H9 (cell line): Measurements from ENCODE around the gene MITF. TPM values are rescaled to one million over a fixed set of nuclear protein-coding genes. Genes with fewer than 3 reads are reported as not detected.
"Not testable (repeated sequence)": the region's sequence is repeated elsewhere in the genome, so short reads cannot be mapped to it uniquely, and the experiment has no call there.

Source experiments
- DNase-seq: peaks from one replicate; pipeline ENCODE4 v3.0.0-alpha.2; 2017
- H2AFZ ChIP-seq: one replicate; pipeline ENCODE4 v1.6.1; 2013; ENCODE audit warnings: mild to moderate bottlenecking, low read length, control low read depth, moderate library complexity
- H2AK5ac ChIP-seq: 2 replicates; pipeline ENCODE4 v1.6.1; 2013; ENCODE audit warnings: low read length, control low read depth, mixed read lengths; ENCODE audit not compliant: insufficient read length
- H2BK120ac ChIP-seq: one replicate; pipeline ENCODE4 v1.6.1; 2013; ENCODE audit warnings: low read depth, mild to moderate bottlenecking, low read length, control low read depth, inconsistent platforms; ENCODE audit not compliant: poor library complexity, severe bottlenecking
- H2BK12ac ChIP-seq: 2 replicates; pipeline ENCODE4 v1.6.1; 2013; ENCODE audit warnings: low read length, control low read depth, mixed read lengths, low read depth; ENCODE audit not compliant: insufficient read length
- H2BK15ac ChIP-seq: 2 replicates; pipeline ENCODE4 v1.6.1; 2013; ENCODE audit warnings: low read depth, low read length, control low read depth
- H2BK20ac ChIP-seq: one replicate; pipeline ENCODE4 v1.6.1; 2013; ENCODE audit warnings: low read depth, mild to moderate bottlenecking, low read length, control low read depth, inconsistent platforms; ENCODE audit not compliant: poor library complexity, severe bottlenecking
- H2BK5ac ChIP-seq: 2 replicates; pipeline ENCODE4 v1.6.1; 2013; ENCODE audit warnings: low read length, control low read depth, mixed read lengths; ENCODE audit not compliant: insufficient read length
- H3K14ac ChIP-seq: 2 replicates; pipeline ENCODE4 v1.6.1; 2013; ENCODE audit warnings: low read length, control low read depth; ENCODE audit not compliant: insufficient read depth
- H3K18ac ChIP-seq: 2 replicates; pipeline ENCODE4 v1.6.1; 2013; ENCODE audit warnings: low read depth, mild to moderate bottlenecking, mixed read lengths, low read length, control low read depth; ENCODE audit not compliant: insufficient read length
- H3K23ac ChIP-seq: 2 replicates; pipeline ENCODE4 v1.6.1; 2013; ENCODE audit warnings: low read length, control low read depth, mixed read lengths, low read depth; ENCODE audit not compliant: insufficient read length
- H3K23me2 ChIP-seq: 2 replicates; pipeline ENCODE4 v1.6.1; 2013; ENCODE audit warnings: low read depth, mild to moderate bottlenecking, mixed read lengths, low read length, control low read depth; ENCODE audit not compliant: insufficient read length, poor library complexity, severe bottlenecking
- H3K27ac ChIP-seq: 2 replicates; pipeline ENCODE4 v1.5.1; 2013; ENCODE audit warnings: low read length, control low read depth, mixed read lengths, low read depth; ENCODE audit not compliant: insufficient read length
- H3K27me3 ChIP-seq: 2 replicates; pipeline ENCODE4 v1.6.1; 2013; ENCODE audit warnings: low read length, control low read depth, inconsistent platforms; ENCODE audit not compliant: insufficient read depth
- H3K4ac ChIP-seq: 2 replicates; pipeline ENCODE4 v1.6.1; 2013; ENCODE audit warnings: low read depth, mild to moderate bottlenecking, control low read depth, inconsistent platforms, low read length, moderate library complexity
- H3K4me1 ChIP-seq: 2 replicates; pipeline ENCODE4 v1.6.1; 2013; ENCODE audit warnings: low read length, control low read depth, inconsistent platforms; ENCODE audit not compliant: insufficient read depth
- H3K4me2 ChIP-seq: 2 replicates; pipeline ENCODE4 v1.6.1; 2013; ENCODE audit warnings: low read length, control low read depth, mixed read lengths; ENCODE audit not compliant: insufficient read length, insufficient read depth
- H3K56ac ChIP-seq: 2 replicates; pipeline ENCODE4 v1.6.1; 2013; ENCODE audit warnings: low read depth, mild to moderate bottlenecking, mixed read lengths, low read length, control low read depth; ENCODE audit not compliant: insufficient read length
- H3K79me1 ChIP-seq: 2 replicates; pipeline ENCODE4 v1.6.1; 2013; ENCODE audit warnings: low read depth, mild to moderate bottlenecking, moderate library complexity, low read length, control low read depth, inconsistent platforms; ENCODE audit not compliant: insufficient read depth, poor library complexity, severe bottlenecking
- H3K79me2 ChIP-seq: 2 replicates; pipeline ENCODE4 v1.6.1; 2013; ENCODE audit warnings: low read length, control low read depth, inconsistent platforms; ENCODE audit not compliant: insufficient read depth
- H3K9ac ChIP-seq: 2 replicates; pipeline ENCODE4 v1.6.1; 2013; ENCODE audit warnings: low read length, control low read depth, mixed read lengths; ENCODE audit not compliant: insufficient read length; ENCODE audit errors: extremely low read depth
- H3K9me3 ChIP-seq: one replicate; pipeline ENCODE4 v1.6.1; 2013; ENCODE audit warnings: low read depth, low read length, inconsistent platforms; ENCODE audit not compliant: control insufficient read depth
- H3T11ph ChIP-seq: one replicate; pipeline ENCODE4 v1.6.1; 2013; ENCODE audit warnings: mild to moderate bottlenecking, low read length, control low read depth, inconsistent platforms
- H4K20me1 ChIP-seq: one replicate; pipeline ENCODE4 v1.6.1; 2013; ENCODE audit not compliant: control insufficient read depth, insufficient read length, insufficient read depth
- H4K5ac ChIP-seq: 2 replicates; pipeline ENCODE4 v1.6.1; 2013; ENCODE audit warnings: low read depth, mild to moderate bottlenecking, mixed read lengths, low read length, control low read depth; ENCODE audit not compliant: insufficient read length
- H4K8ac ChIP-seq: replicated peaks from 2 replicates; pipeline ENCODE4 v1.6.1; 2013; ENCODE audit warnings: low read length, control low read depth, mixed read lengths, low read depth; ENCODE audit not compliant: insufficient read length
- H4K91ac ChIP-seq: 2 replicates; pipeline ENCODE4 v1.6.1; 2013; ENCODE audit warnings: low read depth, mild to moderate bottlenecking, moderate library complexity, mixed read lengths, low read length, control low read depth; ENCODE audit not compliant: insufficient read length
- H3K27ac Mint-ChIP-seq, 3 experiments: 2 replicates in 2 of 3; 3 replicates in 1 of 3; pipeline ENCODE4 v1.8.0; 2020 to 2021; ENCODE audit warnings: mixed read lengths in 3 of 3, mild to moderate bottlenecking in 1 of 3, moderate library complexity in 1 of 3
- H3K27me3 Mint-ChIP-seq: 2 replicates; pipeline ENCODE4 v1.8.0; 2021; ENCODE audit warnings: low read depth, mild to moderate bottlenecking, moderate library complexity, mixed read lengths
- H3K36me3 Mint-ChIP-seq, 3 experiments: 2 replicates in 2 of 3; 3 replicates in 1 of 3; pipeline ENCODE4 v1.8.0; 2020 to 2021; ENCODE audit warnings: low read depth in 3 of 3, mixed read lengths in 3 of 3; ENCODE audit not compliant: insufficient read depth in 1 of 3
- H3K4me1 Mint-ChIP-seq, 2 experiments: 2 replicates each; pipeline ENCODE4 v1.8.0; 2020; ENCODE audit warnings: mixed read lengths in 2 of 2
- H3K4me3 Mint-ChIP-seq, 2 experiments: 2 replicates in 1 of 2; 3 replicates in 1 of 2; pipeline ENCODE4 v1.8.0; 2020 to 2021; ENCODE audit warnings: mild to moderate bottlenecking in 2 of 2, mixed read lengths in 2 of 2, moderate library complexity in 1 of 2
- H3K9me3 Mint-ChIP-seq, 2 experiments: 2 replicates in 1 of 2; 3 replicates in 1 of 2; pipeline ENCODE4 v1.8.0; 2020; ENCODE audit warnings: mild to moderate bottlenecking in 2 of 2, mixed read lengths in 2 of 2, moderate library complexity in 1 of 2
- WGBS: extraction: QIAGEN DNeasy Blood & Tissue Kit; methylation state at CpG from one replicate; pipeline ENCODE4 v1.1.7; 2013; ENCODE audit warnings: missing lambda C conversion rate, low lambda C conversion rate, mixed read lengths; ENCODE audit not compliant: insufficient read length; ENCODE audit errors: extremely low coverage; 5-methylcytosine and 5-hydroxymethylcytosine counted together
- total RNA-seq: library from RNA; stranded (reverse); gene quantifications from 2 replicates; pipeline ENCODE4 v1.2.1, GENCODE V29; 2021
- TF ChIP-seq, protein P1 (sequence below): fragments of 200-600 bp; sonication (generic); conservative IDR thresholded peaks from 3 replicates; pipeline ENCODE4 v1.8.0; 2021; ENCODE audit warnings: antibody characterized with exemption, mild to moderate bottlenecking

MITF gene
- total RNA-seq, 1 experiment from 2014 or later = 0.81 TPM

DNA sequence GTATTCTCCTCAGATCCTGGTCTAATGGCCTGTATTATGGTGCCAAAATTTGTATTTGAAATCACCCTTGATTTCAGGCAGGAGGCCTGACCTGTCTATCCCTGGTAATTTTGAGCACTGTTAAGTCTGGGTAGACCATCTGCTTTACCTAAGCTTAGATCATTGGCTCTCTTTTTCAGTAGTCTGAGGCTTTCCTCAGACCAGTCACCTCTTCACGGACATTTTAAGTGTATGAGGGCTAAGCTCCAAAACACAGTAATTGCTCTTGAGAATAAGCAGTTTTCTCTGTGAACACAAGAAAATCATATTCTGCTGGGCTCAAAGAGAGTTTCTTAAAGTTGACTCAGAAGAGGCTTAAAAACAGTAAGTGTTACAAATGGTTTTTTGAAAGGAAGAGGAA, 168.3 kb downstream of the MITF start:
- no peak overlapping the region for H2AK5ac ChIP-seq
- WGBS = no CpG with 5 or more reads among the region's 1 CpG
- H2AFZ ChIP-seq = no peak overlapping the region
- H3K9me3 ChIP-seq = no peaks in the 10 kb centered on the region
- H4K8ac ChIP-seq = no peak overlapping the region
- Mint-ChIP-seq H3K27ac (no peak overlapping the region), H3K36me3 (peaks cover 4 to 13% (median 9%) of the 10 kb centered on the region in 3 experiments), H3K9me3 (peaks cover 12 to 21% of the 10 kb centered on the region in 2 experiments), H3K4me3 (no peak overlapping the region), H3K4me1 (no peaks in the 10 kb centered on the region), H3K27me3 (no peaks in the 10 kb centered on the region)
- H3K56ac ChIP-seq = no peak overlapping the region
- no peak overlapping the region for H3K23ac ChIP-seq
- no peak overlapping the region for H3K4me2 ChIP-seq
- no peak overlapping the region for H4K5ac ChIP-seq
- H3K79me1 ChIP-seq = no peaks in the 10 kb centered on the region
- H3K79me2 ChIP-seq = no peaks in the 10 kb centered on the region
- TF ChIP-seq, protein P1, sequence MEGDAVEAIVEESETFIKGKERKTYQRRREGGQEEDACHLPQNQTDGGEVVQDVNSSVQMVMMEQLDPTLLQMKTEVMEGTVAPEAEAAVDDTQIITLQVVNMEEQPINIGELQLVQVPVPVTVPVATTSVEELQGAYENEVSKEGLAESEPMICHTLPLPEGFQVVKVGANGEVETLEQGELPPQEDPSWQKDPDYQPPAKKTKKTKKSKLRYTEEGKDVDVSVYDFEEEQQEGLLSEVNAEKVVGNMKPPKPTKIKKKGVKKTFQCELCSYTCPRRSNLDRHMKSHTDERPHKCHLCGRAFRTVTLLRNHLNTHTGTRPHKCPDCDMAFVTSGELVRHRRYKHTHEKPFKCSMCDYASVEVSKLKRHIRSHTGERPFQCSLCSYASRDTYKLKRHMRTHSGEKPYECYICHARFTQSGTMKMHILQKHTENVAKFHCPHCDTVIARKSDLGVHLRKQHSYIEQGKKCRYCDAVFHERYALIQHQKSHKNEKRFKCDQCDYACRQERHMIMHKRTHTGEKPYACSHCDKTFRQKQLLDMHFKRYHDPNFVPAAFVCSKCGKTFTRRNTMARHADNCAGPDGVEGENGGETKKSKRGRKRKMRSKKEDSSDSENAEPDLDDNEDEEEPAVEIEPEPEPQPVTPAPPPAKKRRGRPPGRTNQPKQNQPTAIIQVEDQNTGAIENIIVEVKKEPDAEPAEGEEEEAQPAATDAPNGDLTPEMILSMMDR = no peak
- no peaks in the 10 kb centered on the region for H3K4me1 ChIP-seq
- H2BK12ac ChIP-seq = no peak overlapping the region
- H3K4ac ChIP-seq = no peak overlapping the region
- H3T11ph ChIP-seq = no peak overlapping the region
- H3K14ac ChIP-seq = no peak overlapping the region
- H3K18ac ChIP-seq = no peak overlapping the region
- H3K27ac ChIP-seq = no peak overlapping the region
- no peaks in the 10 kb centered on the region for H3K27me3 ChIP-seq
- H2BK120ac ChIP-seq = no peak overlapping the region
- no peak for DNase-seq
- no peak overlapping the region for H2BK20ac ChIP-seq
- no peaks in the 10 kb centered on the region for H4K20me1 ChIP-seq
- no peak overlapping the region for H3K9ac ChIP-seq
- no peak overlapping the region for H2BK15ac ChIP-seq
- H3K23me2 ChIP-seq = no peaks in the 10 kb centered on the region
- H4K91ac ChIP-seq = no peak overlapping the region
- H2BK5ac ChIP-seq = no peak overlapping the region

DNA sequence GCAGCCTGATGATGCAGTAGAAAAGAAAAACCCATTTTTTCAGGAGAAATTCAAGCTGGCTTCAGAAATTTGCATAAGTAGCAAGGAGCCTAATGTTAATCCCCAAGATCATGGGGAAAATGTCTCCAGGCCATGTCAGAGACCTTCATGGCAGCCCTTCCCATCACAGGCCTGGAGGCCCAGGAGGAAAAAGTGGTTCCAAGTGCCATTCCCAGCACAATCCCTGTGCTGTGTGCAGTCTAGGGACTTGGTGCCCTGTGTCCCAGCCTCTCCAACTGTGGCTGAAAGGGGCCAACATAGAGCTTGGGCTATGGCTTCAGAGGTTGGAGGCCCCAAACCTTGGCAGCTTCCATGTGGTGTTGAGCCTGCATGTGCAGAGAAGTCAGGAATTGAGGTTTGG, 170.6 kb downstream of the MITF start:
- not testable (repeated sequence) for H4K8ac ChIP-seq, H3K79me1 ChIP-seq, H3K27ac ChIP-seq, H3K9ac ChIP-seq, H3K27ac Mint-ChIP-seq, H2BK120ac ChIP-seq, DNase-seq, H3K27me3 ChIP-seq, H4K5ac ChIP-seq, H3K4me1 Mint-ChIP-seq, H2BK5ac ChIP-seq, H3T11ph ChIP-seq, H2BK12ac ChIP-seq, H3K56ac ChIP-seq, H2BK15ac ChIP-seq, H2AK5ac ChIP-seq, H3K4me2 ChIP-seq, H3K79me2 ChIP-seq, H3K4me1 ChIP-seq, H3K14ac ChIP-seq, H3K4ac ChIP-seq, H3K9me3 ChIP-seq, H3K23me2 ChIP-seq, H3K4me3 Mint-ChIP-seq, H4K91ac ChIP-seq, H4K20me1 ChIP-seq, H3K18ac ChIP-seq, H2AFZ ChIP-seq, H2BK20ac ChIP-seq, H3K27me3 Mint-ChIP-seq, H3K23ac ChIP-seq
- Mint-ChIP-seq H3K36me3 (peaks cover 4 to 13% (median 9%) of the 10 kb centered on the region in 3 experiments), H3K9me3 (peaks cover 12 to 24% of the 10 kb centered on the region in 2 experiments)
